H1 (cell line): ENCODE data around the gene HSF2. TPM values are rescaled to one million over a fixed set of nuclear protein-coding genes. Genes with fewer than 3 reads are reported as not detected.

Experiments
- ASH2L ChIP-seq: fragments of 200-600, 300-600 bp; sonication (generic); IDR thresholded peaks from one replicate; pipeline ENCODE4 v1.7.1; 2017; ENCODE audit warnings: low read length
- BACH1 ChIP-seq: IDR thresholded peaks from 2 replicates; pipeline ENCODE4 v1.6.1; 2012; ENCODE audit warnings: low read length, improper control_type of control experiment
- CBX5 ChIP-seq: fragments of 300-800, 300-1000 bp; sonication (generic); IDR thresholded peaks from 2 replicates; pipeline ENCODE4 v1.7.1; 2016; ENCODE audit warnings: antibody characterized with exemption, low read length, low read depth
- SIX5 ChIP-seq: IDR thresholded peaks from 2 replicates; pipeline ENCODE4 v1.6.1; 2011; ENCODE audit warnings: mild to moderate bottlenecking, low read depth, low read length
- SP1 ChIP-seq: IDR thresholded peaks from 2 replicates; pipeline ENCODE4 v1.6.1; 2011; ENCODE audit warnings: low read depth, low read length
- SP2 ChIP-seq: IDR thresholded peaks from 2 replicates; pipeline ENCODE4 v1.6.1; 2012; ENCODE audit warnings: mild to moderate bottlenecking, low read length, inconsistent platforms
- polyA plus RNA-seq, 7 experiments: library from polyadenylated mRNA; depleted of rRNA in 3 of 7; stranded (reverse) in 5 of 7; unstranded in 2 of 7; fragments of >200 nt in 5 of 7; fragments of 200-250 nt in 2 of 7; gene quantifications; 1 replicate in 5 of 7; 2 replicates in 1 of 7; 4 replicates in 1 of 7; pipeline versions ENCODE4 v1.2.1 to v1.2.3, GENCODE V29; 2011 to 2013; ENCODE audit warnings: missing spikeins in 2 of 7, mixed read lengths in 2 of 7
- total RNA-seq: library from RNA; stranded (reverse); fragmentation: NEBNext Ultra II Directional; extraction: Animal tissue kit (Norgen Biotek cat#: 25700); gene quantifications from 2 replicates; pipeline ENCODE4 v1.2.1, GENCODE V29; 2021

Gene HSF2
- total and polyA plus RNA-seq, 2 of the 8 experiments (the other 6 are each of a cell fraction or from before 2014, with no cell fraction given): 16.3 to 18.3 TPM

GRCh38 chr6:122408240-122408639, 8.8 kb downstream of the HSF2 start (continued):
- TF ChIP-seq ASH2L (no peak), SP2 (no peak), SIX5 (no peak), BACH1 (no peak), SP1 (no peak), CBX5 (no peak)
- TF ChIP-seq, all 59 proteins: peak for 0
